T-helper 1 cell treated with Interleukin-12 subunit alpha and Interleukin-12 subunit beta and Interleukin-4 antibody, amounts not matched to agents 30 μg/mL and 1 μg/mL, for 36 hours (primary cell): ENCODE results near the gene HSBP1L1.
A peak's percentile ranks its signal among the peaks of the same experiment; 100 is the strongest.

Source experiments
- H3K27ac Mint-ChIP-seq: one replicate; pipeline ENCODE4 v1.8.0; 2021; ENCODE audit warnings: mild to moderate bottlenecking, mixed read lengths
- H3K27me3 Mint-ChIP-seq: one replicate; pipeline ENCODE4 v1.8.0; 2021; ENCODE audit warnings: low read depth, mixed read lengths
- H3K36me3 Mint-ChIP-seq: one replicate; pipeline ENCODE4 v1.8.0; 2021; ENCODE audit warnings: low read depth, mixed read lengths
- H3K4me1 Mint-ChIP-seq: one replicate; pipeline ENCODE4 v1.8.0; 2021; ENCODE audit warnings: low read depth, mixed read lengths
- H3K4me3 Mint-ChIP-seq: one replicate; pipeline ENCODE4 v1.8.0; 2021; ENCODE audit warnings: mild to moderate bottlenecking, moderate library complexity, mixed read lengths
- H3K9me3 Mint-ChIP-seq: one replicate; pipeline ENCODE4 v1.8.0; 2021; ENCODE audit warnings: mixed read lengths

Gene HSBP1L1

DNA sequence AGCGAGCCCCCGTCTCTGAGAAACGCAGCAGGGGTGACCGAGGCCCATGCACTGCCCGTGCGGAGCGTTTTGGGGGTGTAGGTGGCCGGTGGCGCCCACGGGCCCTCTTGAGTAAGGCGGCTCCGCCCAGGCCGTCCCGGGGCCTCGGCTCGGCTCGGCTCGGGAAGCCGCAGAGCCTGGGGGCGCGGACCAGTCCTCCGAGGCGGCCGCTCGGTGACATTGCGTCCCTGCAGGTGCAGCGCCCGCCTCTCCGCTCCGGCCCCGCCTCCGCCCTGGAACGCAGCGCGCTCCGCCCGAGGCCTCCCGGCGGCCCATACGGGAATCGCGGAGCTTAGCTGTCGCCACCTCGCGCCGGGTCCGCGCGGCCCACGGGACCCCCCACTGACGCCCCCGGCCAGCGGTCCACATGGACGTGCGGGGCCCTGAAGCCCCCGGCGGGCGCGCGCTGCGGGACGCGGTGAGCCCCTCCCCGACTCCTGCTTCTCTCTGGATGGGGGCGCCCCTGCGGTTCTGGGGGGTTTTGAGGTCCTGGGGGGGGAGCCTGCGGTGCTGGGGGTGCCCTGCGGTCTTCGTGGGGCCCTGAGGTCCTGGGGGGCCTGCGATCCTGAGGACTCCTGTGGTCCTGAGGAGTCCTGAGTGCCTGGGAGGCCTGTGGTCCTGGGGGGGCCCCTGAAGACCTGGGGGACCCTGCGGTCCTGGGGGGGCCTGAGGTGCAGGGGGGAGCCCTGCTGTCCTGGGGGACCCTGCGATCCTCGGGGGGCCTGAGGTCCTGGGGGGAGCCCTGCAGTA lies at the start of gene HSBP1L1:
Gene HSBP1L1, plus strand, starts transcription at position 314 of the 789 bp plus-strand sequence. Its CDS starts 93 bp downstream, at position 407.
- Mint-ChIP-seq H3K36me3 (no peaks in the 10 kb centered on the region), H3K9me3 (no peaks in the 10 kb centered on the region), H3K27ac (peak within 1 kb of the TSS; percentile 74), H3K4me1 (peaks cover 27% of the 10 kb centered on the region), H3K4me3 (peak within 1 kb of the TSS; percentile 81), H3K27me3 (peaks cover 4% of the 10 kb centered on the region)

DNA sequence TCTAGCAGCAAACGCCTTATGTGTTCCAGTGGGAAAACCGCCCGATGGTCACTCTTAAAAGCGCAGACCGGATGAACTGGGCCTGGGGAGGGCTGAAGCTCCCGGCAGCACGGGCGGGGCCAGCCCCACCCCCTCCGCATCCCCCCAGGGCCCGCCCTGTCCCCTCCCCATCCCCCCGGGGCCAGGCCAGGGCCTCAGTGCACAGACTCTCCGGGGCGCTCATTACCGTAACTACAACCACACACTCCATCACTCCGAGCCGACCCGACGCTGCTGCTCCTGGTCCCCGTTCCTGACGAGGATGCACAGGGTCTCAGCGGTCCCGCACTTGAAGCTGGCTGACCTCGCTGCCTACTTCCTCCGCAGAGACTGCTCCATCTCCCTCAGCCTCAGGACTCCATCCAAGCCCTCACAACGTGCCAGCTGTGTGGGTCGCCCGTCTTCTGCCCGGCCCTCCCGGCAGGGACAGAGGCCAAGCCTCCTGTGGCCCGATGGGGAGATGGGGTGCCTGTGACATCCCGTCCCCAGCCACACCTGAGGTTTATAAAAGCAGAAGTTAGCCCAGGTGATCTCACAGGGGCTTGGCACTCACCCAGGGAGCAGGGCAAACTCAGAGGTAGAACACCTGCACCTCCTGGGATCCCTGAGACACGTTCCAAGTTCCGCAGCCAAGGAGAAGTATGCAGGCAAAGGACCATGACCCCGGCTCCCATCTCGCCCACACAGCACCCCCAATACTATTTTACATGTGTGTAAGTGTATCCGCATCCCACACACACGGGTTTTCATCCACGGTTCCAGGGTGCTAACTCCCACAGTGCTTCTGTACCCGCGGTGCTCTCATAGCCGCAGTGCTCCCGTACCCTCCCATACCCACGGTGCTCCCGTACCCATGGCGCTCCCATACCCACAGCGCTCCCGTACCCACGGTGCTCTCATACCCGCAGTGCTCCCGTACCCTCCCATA lies 49.0 kb upstream of the HSBP1L1 start:
- H3K4me3 Mint-ChIP-seq: no peak overlapping the region
- peaks cover 10% of the 10 kb centered on the region for H3K4me1 Mint-ChIP-seq
- H3K9me3 Mint-ChIP-seq: peaks cover 4% of the 10 kb centered on the region
- H3K36me3 Mint-ChIP-seq: peaks cover 38% of the 10 kb centered on the region
- H3K27ac Mint-ChIP-seq: no peak overlapping the region
- H3K27me3 Mint-ChIP-seq: no peaks in the 10 kb centered on the region

DNA sequence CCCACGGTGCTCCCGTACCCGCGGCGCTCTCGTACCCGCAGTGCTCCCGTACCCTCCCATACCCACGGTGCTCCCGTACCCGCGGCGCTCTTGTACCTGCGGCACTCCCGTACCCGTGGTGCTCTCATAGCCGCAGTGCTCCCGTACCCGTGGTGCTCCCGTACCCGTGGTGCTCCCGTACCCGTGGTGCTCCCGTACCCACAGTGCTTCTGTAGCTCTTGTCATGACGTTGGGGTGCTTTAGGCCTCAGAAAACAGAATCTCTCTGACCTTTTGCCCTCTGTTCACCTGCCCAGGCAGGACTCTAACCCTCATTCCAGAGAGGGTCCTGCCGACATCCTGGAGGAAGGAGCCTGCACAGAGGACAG lies 48.3 kb upstream of the HSBP1L1 start:
- H3K27ac Mint-ChIP-seq: no peak overlapping the region
- peaks cover 10% of the 10 kb centered on the region for H3K4me1 Mint-ChIP-seq
- H3K9me3 Mint-ChIP-seq: peaks cover 4% of the 10 kb centered on the region
- H3K27me3 Mint-ChIP-seq: no peaks in the 10 kb centered on the region
- peaks cover 37% of the 10 kb centered on the region for H3K36me3 Mint-ChIP-seq
- H3K4me3 Mint-ChIP-seq: no peak overlapping the region

DNA sequence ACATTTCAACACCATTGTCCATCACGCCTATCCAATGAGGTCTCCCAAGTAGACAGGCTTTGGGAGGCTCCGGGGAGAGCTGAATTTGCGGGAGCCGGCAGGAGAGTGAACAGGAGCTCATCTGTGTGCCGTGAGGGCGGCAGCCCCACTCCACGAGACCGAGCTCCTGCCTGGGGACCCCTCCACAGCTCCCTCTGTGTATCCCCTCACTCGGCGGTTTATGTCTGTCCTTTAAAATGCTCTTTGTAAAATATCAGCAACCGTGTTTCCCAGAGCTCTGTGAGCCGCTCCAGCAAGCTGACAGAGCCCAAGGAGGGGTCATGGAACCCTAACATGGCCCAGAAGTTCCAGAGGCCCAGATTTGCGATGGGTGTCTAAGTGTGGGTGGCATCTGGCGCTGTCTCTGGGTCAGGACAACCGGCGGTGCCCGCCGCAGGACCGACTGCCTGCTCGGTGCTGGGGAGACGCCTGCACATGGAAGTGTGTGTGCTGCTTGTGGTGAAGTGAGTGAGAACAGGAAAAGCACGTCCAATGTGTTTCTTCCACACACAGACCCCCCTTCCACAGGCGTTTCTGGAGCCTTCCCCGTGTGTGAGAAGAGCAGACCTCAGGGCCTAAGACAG lies 47.8 kb upstream of the HSBP1L1 start:
- H3K36me3 Mint-ChIP-seq: peaks cover 39% of the 10 kb centered on the region
- peaks cover 10% of the 10 kb centered on the region for H3K4me1 Mint-ChIP-seq
- H3K27me3 Mint-ChIP-seq: no peaks in the 10 kb centered on the region
- H3K27ac Mint-ChIP-seq: no peak overlapping the region
- H3K9me3 Mint-ChIP-seq: peaks cover 4% of the 10 kb centered on the region
- H3K4me3 Mint-ChIP-seq: no peak overlapping the region

DNA sequence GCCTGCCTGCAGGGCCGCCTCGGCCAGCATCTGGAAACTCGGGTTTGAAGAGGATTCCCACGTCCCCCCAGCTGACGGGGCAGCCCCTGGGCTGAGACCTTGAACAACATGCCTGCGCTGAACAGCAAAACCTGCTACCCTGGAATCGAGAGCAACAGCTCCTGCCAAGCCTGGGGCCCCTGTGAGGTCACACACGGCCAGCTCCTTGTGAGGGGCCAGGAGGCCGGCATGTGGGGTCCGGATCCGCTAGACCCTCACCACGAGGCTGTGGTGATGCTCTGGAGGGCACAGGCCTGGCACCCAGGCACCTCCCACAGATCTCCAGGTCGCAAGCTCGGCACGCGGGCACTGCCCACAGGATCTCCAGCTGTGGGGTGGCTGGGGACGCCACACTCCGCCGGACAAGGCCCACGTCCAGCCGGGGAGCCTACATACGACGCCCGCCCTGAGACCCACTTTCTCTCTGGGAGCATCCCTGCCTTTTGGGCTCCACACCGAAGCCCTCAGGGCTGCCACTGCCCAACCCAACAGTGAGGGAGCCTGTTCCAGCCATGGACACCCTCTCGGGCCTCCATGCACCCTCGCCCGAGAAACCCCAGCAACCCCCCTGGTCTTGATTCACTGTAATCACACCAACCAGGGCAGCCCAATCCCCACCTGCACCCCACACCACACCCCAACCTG lies 47.1 kb upstream of the HSBP1L1 start:
- H3K4me3 Mint-ChIP-seq: no peak overlapping the region

DNA sequence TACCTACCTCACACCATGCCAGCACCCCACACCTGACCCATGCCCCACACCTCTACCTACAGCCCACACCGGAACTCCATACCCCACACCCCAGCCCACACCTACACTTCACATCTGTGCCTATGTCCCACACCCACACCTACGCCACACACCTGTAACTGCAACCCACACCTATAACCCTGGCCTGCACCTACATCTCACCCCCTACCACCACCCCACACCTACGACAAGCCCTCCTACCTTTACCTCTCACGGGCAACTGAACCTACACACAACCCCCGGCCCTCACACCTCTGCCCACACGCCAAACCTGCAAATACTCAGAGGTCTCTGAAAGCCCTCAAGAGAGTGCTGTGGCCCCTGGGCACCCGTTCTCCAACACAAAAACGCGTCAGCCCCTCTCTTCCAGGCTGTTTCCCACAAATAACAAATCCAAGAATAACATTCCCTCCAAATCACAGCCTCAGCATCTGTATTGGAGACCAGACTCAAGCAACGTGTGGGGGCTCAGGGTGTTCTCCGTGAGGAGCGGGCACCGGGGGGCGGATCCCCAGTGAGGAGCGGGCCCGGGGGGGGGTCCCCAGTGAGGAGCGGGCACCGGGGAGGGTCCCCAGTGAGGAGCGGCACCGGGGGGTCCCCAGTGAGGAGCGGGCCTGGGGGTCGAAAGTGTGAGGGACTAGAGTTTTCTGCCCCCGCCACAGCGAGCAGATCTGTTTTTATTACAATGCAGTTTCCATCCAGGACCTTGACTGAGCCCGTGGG lies 46.4 kb upstream of the HSBP1L1 start:
- Mint-ChIP-seq H3K36me3 (peaks cover 40% of the 10 kb centered on the region), H3K4me3 (no peak overlapping the region), H3K9me3 (peaks cover 4% of the 10 kb centered on the region), H3K27ac (no peak overlapping the region), H3K27me3 (no peaks in the 10 kb centered on the region), H3K4me1 (peaks cover 9% of the 10 kb centered on the region)

More for the DNA sequence above, 47.1 kb upstream of the HSBP1L1 start:
- Mint-ChIP-seq H3K9me3 (peaks cover 4% of the 10 kb centered on the region), H3K4me1 (peaks cover 10% of the 10 kb centered on the region), H3K27me3 (no peaks in the 10 kb centered on the region), H3K36me3 (peaks cover 40% of the 10 kb centered on the region), H3K27ac (no peak overlapping the region)

DNA sequence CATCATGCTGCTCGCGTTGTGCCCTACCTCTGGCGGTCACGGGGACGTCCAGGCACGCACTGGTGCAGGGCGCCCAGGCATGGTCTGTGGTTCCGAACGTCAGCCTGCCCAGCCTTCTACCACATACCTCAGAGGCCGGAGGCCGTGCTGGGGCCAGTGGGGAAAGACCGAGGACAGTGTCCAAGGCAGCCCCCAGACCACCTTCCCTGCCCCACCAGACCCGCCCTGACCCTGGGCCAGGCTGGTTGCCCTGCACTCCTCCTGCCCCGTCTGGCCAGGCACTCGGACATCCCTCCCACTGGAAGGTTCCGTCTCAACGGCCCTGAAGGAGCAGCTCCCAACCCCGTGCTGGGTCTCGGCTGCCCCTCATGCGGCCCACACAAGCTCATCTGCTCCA lies 45.8 kb upstream of the HSBP1L1 start:
- peaks cover 41% of the 10 kb centered on the region for H3K36me3 Mint-ChIP-seq
- peaks cover 3% of the 10 kb centered on the region for H3K4me1 Mint-ChIP-seq
- no peak overlapping the region for H3K27ac Mint-ChIP-seq
- H3K27me3 Mint-ChIP-seq: no peaks in the 10 kb centered on the region
- no peak overlapping the region for H3K4me3 Mint-ChIP-seq
- peaks cover 4% of the 10 kb centered on the region for H3K9me3 Mint-ChIP-seq

DNA sequence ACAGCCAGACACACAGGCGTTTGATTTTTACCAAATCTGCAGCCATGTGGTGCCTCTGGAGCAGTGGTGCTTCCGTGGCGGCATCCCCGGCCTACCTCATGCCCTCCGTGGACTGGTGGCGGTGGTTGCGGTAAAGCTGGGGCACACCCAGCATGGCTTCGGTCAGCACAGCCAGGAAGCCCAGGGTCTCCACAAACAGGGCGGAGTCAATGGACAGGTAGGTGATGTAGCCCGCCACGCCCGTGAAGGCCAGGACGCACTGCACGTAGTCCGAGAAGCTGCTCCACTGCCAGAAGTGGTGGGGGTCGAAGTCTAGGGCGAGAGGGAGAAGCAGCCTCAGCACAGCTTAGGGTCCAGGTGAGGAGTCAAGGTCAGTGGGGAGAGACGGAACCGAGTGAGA lies 45.4 kb upstream of the HSBP1L1 start:
- H3K27me3 Mint-ChIP-seq: no peaks in the 10 kb centered on the region
- H3K4me1 Mint-ChIP-seq: peaks cover 3% of the 10 kb centered on the region
- H3K36me3 Mint-ChIP-seq: peaks cover 43% of the 10 kb centered on the region
- H3K4me3 Mint-ChIP-seq: no peak overlapping the region
- no peak overlapping the region for H3K27ac Mint-ChIP-seq
- peaks cover 4% of the 10 kb centered on the region for H3K9me3 Mint-ChIP-seq

DNA sequence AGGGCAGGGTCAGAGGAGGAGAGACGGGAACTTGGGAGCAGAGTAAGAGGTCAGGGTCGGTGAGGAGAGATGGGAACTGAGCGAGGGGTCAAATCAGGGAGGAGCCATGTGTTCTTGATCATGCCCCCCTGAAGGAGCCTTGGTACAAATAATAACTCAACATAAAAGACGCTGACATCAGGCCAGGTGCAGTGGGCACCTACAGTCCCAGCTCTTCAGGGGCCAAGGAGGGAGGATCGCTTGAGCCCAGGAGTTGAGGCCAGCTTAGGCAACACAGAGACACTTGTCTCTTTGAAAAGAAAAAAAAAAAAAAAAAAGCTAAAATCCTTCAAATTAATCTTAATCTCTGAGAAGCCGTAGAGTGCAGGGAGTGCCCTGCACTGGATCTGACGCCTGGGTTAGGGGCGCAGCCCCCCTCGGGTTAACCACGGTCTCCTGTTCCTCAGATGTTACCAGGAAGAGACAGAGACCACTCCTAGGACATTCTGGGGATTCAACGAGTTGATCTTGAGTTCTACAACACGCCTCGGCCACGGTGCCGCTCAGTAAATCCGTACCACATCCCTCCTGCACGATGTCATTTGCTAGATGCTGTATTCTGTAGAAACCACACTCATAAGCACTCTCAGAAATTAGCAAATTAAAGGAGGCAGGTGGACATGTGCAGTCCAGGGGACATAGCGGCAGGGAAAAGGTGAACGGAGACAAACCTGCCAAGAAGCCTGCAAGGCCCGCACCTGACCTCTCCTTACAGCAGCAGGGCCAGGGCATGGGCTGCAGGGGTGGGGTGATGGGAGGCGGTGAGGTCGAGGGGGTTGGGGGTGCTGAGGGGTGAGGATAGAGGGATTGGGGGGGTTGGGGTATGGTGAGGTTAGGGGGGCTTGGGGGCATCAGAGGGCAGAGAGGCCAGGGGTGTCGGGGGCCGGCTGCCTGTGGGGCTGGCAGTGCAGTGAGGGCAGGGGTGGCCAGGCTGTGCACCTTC lies 42.2 kb upstream of the HSBP1L1 start:
- Mint-ChIP-seq H3K4me1 (peaks cover 3% of the 10 kb centered on the region), H3K4me3 (no peak overlapping the region), H3K27me3 (no peaks in the 10 kb centered on the region), H3K36me3 (peaks cover 26% of the 10 kb centered on the region), H3K27ac (no peak overlapping the region), H3K9me3 (no peaks in the 10 kb centered on the region)

DNA sequence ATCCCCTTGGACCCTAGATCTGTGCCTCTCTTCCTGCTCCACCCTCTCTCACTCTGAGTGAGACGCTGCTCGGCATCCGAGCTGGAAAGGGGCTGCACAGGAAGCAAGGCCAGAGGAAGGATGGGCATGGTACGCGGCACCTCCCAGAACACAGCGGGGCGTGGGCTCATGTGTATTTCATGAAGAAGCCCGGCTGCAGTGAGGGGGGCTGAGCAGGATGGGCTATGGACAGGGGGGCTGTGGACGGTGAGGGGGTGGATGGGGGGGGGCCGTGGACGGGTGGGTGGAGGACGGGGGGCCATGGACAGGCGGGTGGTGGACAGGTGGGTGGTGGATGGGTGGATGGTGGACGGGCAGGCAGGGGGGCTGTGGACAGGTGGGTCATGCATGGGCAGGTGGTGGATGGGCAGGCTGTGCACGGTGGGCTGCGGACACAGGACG lies 41.5 kb upstream of the HSBP1L1 start:
- Mint-ChIP-seq H3K4me3 (no peak overlapping the region), H3K27me3 (no peaks in the 10 kb centered on the region), H3K36me3 (peaks cover 23% of the 10 kb centered on the region), H3K4me1 (peaks cover under 1% of the 10 kb centered on the region), H3K27ac (no peak overlapping the region), H3K9me3 (no peaks in the 10 kb centered on the region)

DNA sequence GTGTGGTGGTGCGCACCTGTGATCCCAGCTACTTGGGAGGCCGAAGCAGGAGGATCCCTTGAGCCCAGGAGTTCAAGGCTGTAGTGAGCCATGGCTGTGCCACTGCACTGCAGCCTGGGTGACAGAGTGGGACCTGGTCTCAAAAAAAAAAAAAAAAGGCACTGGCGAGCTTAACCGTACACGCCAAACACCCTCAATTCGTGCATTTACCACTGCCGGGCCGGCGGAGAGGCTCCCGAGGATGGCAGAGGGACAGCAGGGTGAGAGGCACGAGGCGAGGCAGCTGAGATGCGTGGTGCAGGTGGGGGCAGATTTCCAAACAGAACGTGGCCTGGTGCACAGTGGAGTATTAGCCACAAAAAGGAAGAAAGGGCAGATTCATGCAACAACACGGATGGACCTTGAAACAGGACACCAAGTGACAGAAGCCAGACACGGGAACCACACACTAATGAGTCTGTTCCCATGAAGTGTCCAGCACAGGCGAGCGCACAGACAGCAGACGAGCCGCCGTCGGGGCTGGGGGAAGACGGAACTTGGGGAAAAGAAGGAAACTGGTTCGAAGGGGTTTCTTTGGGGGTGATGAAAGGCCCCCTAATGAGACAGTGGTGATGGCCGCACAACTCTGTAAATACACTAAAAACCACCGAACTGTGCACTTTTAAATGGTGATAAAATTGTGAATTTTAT lies 40.4 kb upstream of the HSBP1L1 start:
- no peak overlapping the region for H3K27ac Mint-ChIP-seq
- peaks cover 6% of the 10 kb centered on the region for H3K9me3 Mint-ChIP-seq
- H3K36me3 Mint-ChIP-seq: peaks cover 28% of the 10 kb centered on the region
- H3K4me1 Mint-ChIP-seq: no peaks in the 10 kb centered on the region
- no peak overlapping the region for H3K4me3 Mint-ChIP-seq
- no peaks in the 10 kb centered on the region for H3K27me3 Mint-ChIP-seq
